Measurements from ENCODE around the gene PRM1. TPM values are rescaled to one million over a fixed set of nuclear protein-coding genes. Genes with fewer than 3 reads are reported as not detected.

Gene PRM1
- total RNA-seq, 2 donors from 2014 or later = not detected

GRCh38 chr16:11249233-11250061 is 31.7 kb downstream of the PRM1 start:
- no peaks in the 10 kb centered on the region for H3K9me3 Mint-ChIP-seq
- H3K4me1 ChIP-seq (ENCODE audit: control insufficient read depth, insufficient read depth, low read length) = no peaks in the 10 kb centered on the region
- H3K27ac ChIP-seq (ENCODE audit: low read depth, low read length) = no peak overlapping the region
- peak overlapping the region; percentile 35 for H3K27ac Mint-ChIP-seq
- no peak overlapping the region for H3K4me3 Mint-ChIP-seq
- peak; percentile 49 for DNase-seq
- no peaks in the 10 kb centered on the region for H3K36me3 Mint-ChIP-seq (ENCODE audit: low read depth)
- H3K27me3 ChIP-seq (ENCODE audit: control insufficient read depth, insufficient read depth, low read length, poor library complexity, severe bottlenecking) = no peaks in the 10 kb centered on the region
- WGBS, 2 experiments (ENCODE audit: insufficient coverage in 1 of 2, insufficient read length in 1 of 2) = 94 to 96% methylated on average over 44 to 63 of the region's 63 CpGs
- H3K27me3 Mint-ChIP-seq (ENCODE audit: insufficient read depth) = no peaks in the 10 kb centered on the region
- no peak for TF ChIP-seq CTCF (conservative IDR thresholded peaks at IDR 0.05)
- H3K9me3 ChIP-seq (ENCODE audit: control insufficient read depth, low read length) = no peaks in the 10 kb centered on the region
- H3K9ac ChIP-seq (ENCODE audit: extremely low read depth, low read length, poor library complexity, severe bottlenecking) = no peak overlapping the region
- no peaks in the 10 kb centered on the region for H3K4me1 Mint-ChIP-seq
- no peak overlapping the region for H3K4me3 ChIP-seq (ENCODE audit: low read length)
- H3K36me3 ChIP-seq (ENCODE audit: control insufficient read depth, insufficient read depth, low read length) = no peaks in the 10 kb centered on the region

GRCh38 chr16:11248133-11248532 is 33.0 kb downstream of the PRM1 start:
- TF ChIP-seq CTCF (conservative IDR thresholded peaks at IDR 0.05) = no peak
- Histone ChIP-seq H3K9me3 (ENCODE audit: control insufficient read depth, low read length) (no peaks in the 10 kb centered on the region), H3K4me1 (ENCODE audit: control insufficient read depth, insufficient read depth, low read length) (no peaks in the 10 kb centered on the region), H3K9ac (ENCODE audit: extremely low read depth, low read length, poor library complexity, severe bottlenecking) (no peak overlapping the region), H3K27ac (ENCODE audit: low read depth, low read length) (no peak overlapping the region), H3K36me3 (ENCODE audit: control insufficient read depth, insufficient read depth, low read length) (no peaks in the 10 kb centered on the region), H3K27me3 (ENCODE audit: control insufficient read depth, insufficient read depth, low read length, poor library complexity, severe bottlenecking) (no peaks in the 10 kb centered on the region), H3K4me3 (ENCODE audit: low read length) (no peak overlapping the region)
- no peak for DNase-seq
- Mint-ChIP-seq H3K27ac (no peak overlapping the region), H3K27me3 (ENCODE audit: insufficient read depth) (no peaks in the 10 kb centered on the region), H3K36me3 (ENCODE audit: low read depth) (no peaks in the 10 kb centered on the region), H3K9me3 (no peaks in the 10 kb centered on the region), H3K4me3 (no peak overlapping the region), H3K4me1 (no peaks in the 10 kb centered on the region)
- 94 to 98% methylated on average over 6 to 8 of the region's 8 CpGs for WGBS, 2 experiments (ENCODE audit: insufficient coverage in 1 of 2, insufficient read length in 1 of 2)

GRCh38 chr16:11245988-11246387 is 35.1 kb downstream of the PRM1 start:
- TF ChIP-seq CTCF (conservative IDR thresholded peaks at IDR 0.05) = no peak
- Mint-ChIP-seq H3K4me1 (no peaks in the 10 kb centered on the region), H3K27me3 (ENCODE audit: insufficient read depth) (no peaks in the 10 kb centered on the region), H3K4me3 (no peak overlapping the region), H3K27ac (no peak overlapping the region), H3K9me3 (no peaks in the 10 kb centered on the region), H3K36me3 (ENCODE audit: low read depth) (no peaks in the 10 kb centered on the region)
- Histone ChIP-seq H3K4me1 (ENCODE audit: control insufficient read depth, insufficient read depth, low read length) (no peaks in the 10 kb centered on the region), H3K27me3 (ENCODE audit: control insufficient read depth, insufficient read depth, low read length, poor library complexity, severe bottlenecking) (no peaks in the 10 kb centered on the region), H3K9ac (ENCODE audit: extremely low read depth, low read length, poor library complexity, severe bottlenecking) (no peak overlapping the region), H3K36me3 (ENCODE audit: control insufficient read depth, insufficient read depth, low read length) (no peaks in the 10 kb centered on the region), H3K27ac (ENCODE audit: low read depth, low read length) (no peak overlapping the region), H3K9me3 (ENCODE audit: control insufficient read depth, low read length) (no peaks in the 10 kb centered on the region), H3K4me3 (ENCODE audit: low read length) (no peak overlapping the region)
- no peak for DNase-seq
